Measurements from ENCODE around the gene ARHGAP6. TPM values are rescaled to one million over a fixed set of nuclear protein-coding genes. Genes with fewer than 3 reads are reported as not detected.

Gene ARHGAP6
- total RNA-seq, 1 experiment from 2014 or later, result 0.07 TPM

DNA sequence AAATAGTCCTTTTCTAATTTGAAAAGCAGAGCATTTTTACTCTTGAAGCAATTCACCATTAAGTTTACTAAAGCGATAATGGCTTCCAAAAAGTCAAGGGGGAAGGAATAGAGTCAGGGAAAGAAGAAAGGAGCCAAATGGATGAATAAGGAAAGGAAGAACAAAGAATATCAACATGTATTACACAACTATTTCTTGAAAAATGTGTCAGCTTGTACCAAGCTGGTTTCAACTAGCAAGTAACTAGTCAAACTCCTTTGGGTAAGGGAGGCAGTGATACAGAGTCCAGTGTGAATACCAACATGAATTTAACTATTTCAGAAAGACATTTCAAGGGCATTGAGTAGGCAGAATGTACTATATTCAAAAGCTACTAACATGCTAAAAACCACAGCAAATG is 112.1 kb downstream of the ARHGAP6 start:
- Mint-ChIP-seq H3K27me3 (ENCODE audit: low read depth) (peaks cover 71% of the 10 kb centered on the region), H3K9me3 (peaks cover 63 to 73% of the 10 kb centered on the region in 2 experiments), H3K36me3 (ENCODE audit: insufficient read depth in 1 of 3, low read depth in 3 of 3) (no peaks in the 10 kb centered on the region), H3K27ac (no peak overlapping the region), H3K4me3 (no peak overlapping the region), H3K4me1 (no peaks in the 10 kb centered on the region)
- H3K56ac ChIP-seq (ENCODE audit: insufficient read length, low read depth, low read length), result no peak overlapping the region
- no peak overlapping the region for H3T11ph ChIP-seq (ENCODE audit: low read length)
- H4K8ac ChIP-seq (replicated peaks; ENCODE audit: insufficient read length, low read depth, low read length), result no peak overlapping the region
- no peak overlapping the region for H3K4me2 ChIP-seq (ENCODE audit: insufficient read depth, insufficient read length, low read length)
- no peak overlapping the region for H3K14ac ChIP-seq (ENCODE audit: insufficient read depth, low read length)
- no peak overlapping the region for H2BK120ac ChIP-seq (ENCODE audit: low read depth, low read length, poor library complexity, severe bottlenecking)
- H4K91ac ChIP-seq (ENCODE audit: insufficient read length, low read depth, low read length), result no peak overlapping the region
- no peak overlapping the region for H2BK20ac ChIP-seq (ENCODE audit: low read depth, low read length, poor library complexity, severe bottlenecking)
- no peaks in the 10 kb centered on the region for H3K23me2 ChIP-seq (ENCODE audit: insufficient read length, low read depth, low read length, poor library complexity, severe bottlenecking)
- no peak overlapping the region for H3K23ac ChIP-seq (ENCODE audit: insufficient read length, low read depth, low read length)
- H2BK12ac ChIP-seq (ENCODE audit: insufficient read length, low read depth, low read length), result no peak overlapping the region
- H2AFZ ChIP-seq (ENCODE audit: low read length), result no peak overlapping the region
- H4K20me1 ChIP-seq (ENCODE audit: control insufficient read depth, insufficient read depth, insufficient read length), result no peaks in the 10 kb centered on the region
- H3K27me3 ChIP-seq (ENCODE audit: insufficient read depth, low read length), result no peaks in the 10 kb centered on the region; the same call in 1 of the 2 replicates
- no CpG with 5 or more reads among the region's 1 CpG for WGBS (ENCODE audit: extremely low coverage, insufficient read length, low lambda C conversion rate)
- H3K79me2 ChIP-seq (ENCODE audit: insufficient read depth, low read length), result no peaks in the 10 kb centered on the region
- no peak overlapping the region for H4K5ac ChIP-seq (ENCODE audit: insufficient read length, low read depth, low read length)
- no peak overlapping the region for H3K9ac ChIP-seq (ENCODE audit: extremely low read depth, insufficient read length, low read length)
- no peaks in the 10 kb centered on the region for H3K4me1 ChIP-seq (ENCODE audit: insufficient read depth, low read length)
- H2AK5ac ChIP-seq (ENCODE audit: insufficient read length, low read length), result no peak overlapping the region
- H3K27ac ChIP-seq (ENCODE audit: insufficient read length, low read depth, low read length), result no peak overlapping the region
- no peak overlapping the region for H2BK15ac ChIP-seq (ENCODE audit: low read depth, low read length)
- TF ChIP-seq, protein P1, sequence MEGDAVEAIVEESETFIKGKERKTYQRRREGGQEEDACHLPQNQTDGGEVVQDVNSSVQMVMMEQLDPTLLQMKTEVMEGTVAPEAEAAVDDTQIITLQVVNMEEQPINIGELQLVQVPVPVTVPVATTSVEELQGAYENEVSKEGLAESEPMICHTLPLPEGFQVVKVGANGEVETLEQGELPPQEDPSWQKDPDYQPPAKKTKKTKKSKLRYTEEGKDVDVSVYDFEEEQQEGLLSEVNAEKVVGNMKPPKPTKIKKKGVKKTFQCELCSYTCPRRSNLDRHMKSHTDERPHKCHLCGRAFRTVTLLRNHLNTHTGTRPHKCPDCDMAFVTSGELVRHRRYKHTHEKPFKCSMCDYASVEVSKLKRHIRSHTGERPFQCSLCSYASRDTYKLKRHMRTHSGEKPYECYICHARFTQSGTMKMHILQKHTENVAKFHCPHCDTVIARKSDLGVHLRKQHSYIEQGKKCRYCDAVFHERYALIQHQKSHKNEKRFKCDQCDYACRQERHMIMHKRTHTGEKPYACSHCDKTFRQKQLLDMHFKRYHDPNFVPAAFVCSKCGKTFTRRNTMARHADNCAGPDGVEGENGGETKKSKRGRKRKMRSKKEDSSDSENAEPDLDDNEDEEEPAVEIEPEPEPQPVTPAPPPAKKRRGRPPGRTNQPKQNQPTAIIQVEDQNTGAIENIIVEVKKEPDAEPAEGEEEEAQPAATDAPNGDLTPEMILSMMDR (conservative IDR thresholded peaks at IDR 0.05), result no peak
- no peak overlapping the region for H3K4ac ChIP-seq (ENCODE audit: low read depth, low read length)
- H2BK5ac ChIP-seq (ENCODE audit: insufficient read length, low read length), result no peak overlapping the region
- H3K18ac ChIP-seq (ENCODE audit: insufficient read length, low read depth, low read length), result no peak overlapping the region
- peaks cover 11% of the 10 kb centered on the region for H3K9me3 ChIP-seq (ENCODE audit: control insufficient read depth, low read depth, low read length)
- no peak for DNase-seq
- H3K79me1 ChIP-seq (ENCODE audit: insufficient read depth, low read depth, low read length, poor library complexity, severe bottlenecking), result no peaks in the 10 kb centered on the region

Measured in H9 (cell line).